ENCODE measurements around the gene ZMYM2. TPM values are rescaled to one million over a fixed set of nuclear protein-coding genes. Genes with fewer than 3 reads are reported as not detected.

ZMYM2 gene
- total RNA-seq, 2 donors from 2014 or later = 86.4 to 103 TPM

- DNase-seq (peak; percentile 18 to 22), ATAC-seq (replicated peaks in 1 of 2) (peak; percentile 13 to 31)
- H3K36me3 Mint-ChIP-seq (ENCODE audit: insufficient read depth in 2 of 2) = no peaks in the 10 kb centered on the region
- peaks cover 21% of the 10 kb centered on the region for H3K27me3 Mint-ChIP-seq (ENCODE audit: low read depth)
- H3K27ac Mint-ChIP-seq = no peak overlapping the region
- no peaks in the 10 kb centered on the region for H3K9me3 Mint-ChIP-seq
- H3K4me3 Mint-ChIP-seq = peak overlapping the region; percentile 70 to 72
- H3K4me1 Mint-ChIP-seq (ENCODE audit: low read depth) = peaks cover 3% of the 10 kb centered on the region
Measured at GRCh38 chr13:20128459-20128931, 170.0 kb downstream of the ZMYM2 start.

GRCh38 chr13:20129076-20129475, 170.5 kb downstream of the ZMYM2 start:
- Mint-ChIP-seq H3K4me1 (ENCODE audit: low read depth) (peaks cover 3% of the 10 kb centered on the region), H3K9me3 (no peaks in the 10 kb centered on the region), H3K36me3 (ENCODE audit: insufficient read depth in 2 of 2) (no peaks in the 10 kb centered on the region), H3K27ac (no peak overlapping the region), H3K4me3 (peak overlapping the region; percentile 70 to 72), H3K27me3 (ENCODE audit: low read depth) (peaks cover 21% of the 10 kb centered on the region)
- no peak for ATAC-seq (replicated peaks in 1 of 2)
- no peak for DNase-seq

- no peak overlapping the region for H3K4me3 Mint-ChIP-seq
- no peaks in the 10 kb centered on the region for H3K9me3 Mint-ChIP-seq
- ATAC-seq (replicated peaks in 1 of 2) (peak in 1 of 2 donors; percentile 18), DNase-seq (no peak)
- peaks cover 3% of the 10 kb centered on the region for H3K4me1 Mint-ChIP-seq (ENCODE audit: low read depth)
- peaks cover 14% of the 10 kb centered on the region for H3K27me3 Mint-ChIP-seq (ENCODE audit: low read depth)
- H3K36me3 Mint-ChIP-seq (ENCODE audit: insufficient read depth in 2 of 2) = no peaks in the 10 kb centered on the region
- H3K27ac Mint-ChIP-seq = no peak overlapping the region
Measured at GRCh38 chr13:20130012-20130411, 171.5 kb downstream of the ZMYM2 start.

- H3K27me3 Mint-ChIP-seq (ENCODE audit: low read depth) = peaks cover 12% of the 10 kb centered on the region
- no peaks in the 10 kb centered on the region for H3K9me3 Mint-ChIP-seq
- H3K4me1 Mint-ChIP-seq (ENCODE audit: low read depth) = peaks cover 3% of the 10 kb centered on the region
- no peak for DNase-seq
- no peaks in the 10 kb centered on the region for H3K36me3 Mint-ChIP-seq (ENCODE audit: insufficient read depth in 2 of 2)
- ATAC-seq (replicated peaks in 1 of 2) = no peak
- H3K27ac Mint-ChIP-seq = no peak overlapping the region
- no peak overlapping the region for H3K4me3 Mint-ChIP-seq
Measured at GRCh38 chr13:20130652-20131051, 172.1 kb downstream of the ZMYM2 start.

GRCh38 chr13:20131057-20131832, 172.7 kb downstream of the ZMYM2 start:
- DNase-seq = no peak
- H3K36me3 Mint-ChIP-seq (ENCODE audit: insufficient read depth in 2 of 2) = no peaks in the 10 kb centered on the region
- H3K4me1 Mint-ChIP-seq (ENCODE audit: low read depth) = peaks cover 3% of the 10 kb centered on the region
- H3K4me3 Mint-ChIP-seq = no peak overlapping the region
- ATAC-seq (replicated peaks in 1 of 2) = no peak
- no peaks in the 10 kb centered on the region for H3K9me3 Mint-ChIP-seq
- no peak overlapping the region for H3K27ac Mint-ChIP-seq
- H3K27me3 Mint-ChIP-seq (ENCODE audit: low read depth) = peaks cover 11% of the 10 kb centered on the region

- Mint-ChIP-seq H3K27ac (no peak overlapping the region), H3K9me3 (no peaks in the 10 kb centered on the region), H3K36me3 (ENCODE audit: insufficient read depth in 2 of 2) (no peaks in the 10 kb centered on the region), H3K4me3 (no peak overlapping the region), H3K4me1 (ENCODE audit: low read depth) (peaks cover 10% of the 10 kb centered on the region), H3K27me3 (ENCODE audit: low read depth) (peaks cover 11% of the 10 kb centered on the region)
- DNase-seq = no peak
- ATAC-seq (replicated peaks in 1 of 2) = no peak
Measured at GRCh38 chr13:20132052-20132634, 173.6 kb downstream of the ZMYM2 start.

GRCh38 chr13:20134732-20135131, 176.2 kb downstream of the ZMYM2 start:
- no peak for DNase-seq
- Mint-ChIP-seq H3K4me3 (no peak overlapping the region), H3K36me3 (ENCODE audit: insufficient read depth in 2 of 2) (no peaks in the 10 kb centered on the region), H3K4me1 (ENCODE audit: low read depth) (peaks cover 6% of the 10 kb centered on the region), H3K27me3 (ENCODE audit: low read depth) (peaks cover 25% of the 10 kb centered on the region), H3K9me3 (no peaks in the 10 kb centered on the region), H3K27ac (no peak overlapping the region)
- ATAC-seq (replicated peaks in 1 of 2) = no peak

- H3K9me3 Mint-ChIP-seq = no peaks in the 10 kb centered on the region
- H3K4me1 Mint-ChIP-seq (ENCODE audit: low read depth) = peaks cover 10% of the 10 kb centered on the region
- H3K4me3 Mint-ChIP-seq = peak overlapping the region; percentile 29 to 72
- peak; percentile 82 to 87 for ATAC-seq (replicated peaks in 1 of 2)
- no peaks in the 10 kb centered on the region for H3K36me3 Mint-ChIP-seq (ENCODE audit: insufficient read depth in 2 of 2)
- peaks cover 48% of the 10 kb centered on the region for H3K27me3 Mint-ChIP-seq (ENCODE audit: low read depth)
- H3K27ac Mint-ChIP-seq = no peak overlapping the region
- DNase-seq = peak; percentile 65 to 69
Measured at GRCh38 chr13:20136781-20137703, 178.5 kb downstream of the ZMYM2 start.

- Mint-ChIP-seq H3K4me3 (no peak overlapping the region), H3K4me1 (ENCODE audit: low read depth) (peaks cover 10% of the 10 kb centered on the region), H3K27me3 (ENCODE audit: low read depth) (peaks cover 52% of the 10 kb centered on the region)
Measured at GRCh38 chr13:20137875-20138274, 179.3 kb downstream of the ZMYM2 start.

GRCh38 chr13:20140487-20140886, 182.0 kb downstream of the ZMYM2 start:
- H3K4me3 Mint-ChIP-seq = no peak overlapping the region
- H3K4me1 Mint-ChIP-seq (ENCODE audit: low read depth) = peaks cover 10% of the 10 kb centered on the region
- DNase-seq (no peak), ATAC-seq (replicated peaks in 1 of 2) (no peak)
- no peaks in the 10 kb centered on the region for H3K36me3 Mint-ChIP-seq (ENCODE audit: insufficient read depth in 2 of 2)
- H3K27ac Mint-ChIP-seq = no peak overlapping the region
- no peaks in the 10 kb centered on the region for H3K9me3 Mint-ChIP-seq
- H3K27me3 Mint-ChIP-seq (ENCODE audit: low read depth) = peaks cover 64% of the 10 kb centered on the region

More at GRCh38 chr13:20137875-20138274, 179.3 kb downstream of the ZMYM2 start:
- H3K9me3 Mint-ChIP-seq = no peaks in the 10 kb centered on the region
- DNase-seq (no peak), ATAC-seq (replicated peaks in 1 of 2) (no peak)
- no peak overlapping the region for H3K27ac Mint-ChIP-seq
- H3K36me3 Mint-ChIP-seq (ENCODE audit: insufficient read depth in 2 of 2) = no peaks in the 10 kb centered on the region

Data from activated T-cell treated with anti-CD3 and anti-CD28 coated beads, Interleukin-2, amount 50 U/mL, for 72 hours (primary cell).